Progenitor cell of endocrine pancreas (in vitro differentiated cells): ENCODE measurements around the gene XIRP2. TPM values are rescaled to one million over a fixed set of nuclear protein-coding genes. Genes with fewer than 3 reads are reported as not detected.
"Not testable (repeated sequence)": the region's sequence is repeated elsewhere in the genome, so short reads cannot be mapped to it uniquely, and the experiment has no call there.

Experiments
- DNase-seq: peaks from one replicate; pipeline ENCODE4 v3.0.0; 2021; ENCODE audit warnings: low spot score; ENCODE audit not compliant: unreplicated experiment
- H3K27ac Mint-ChIP-seq: 2 replicates; pipeline ENCODE4 v1.8.0; 2021; ENCODE audit warnings: mild to moderate bottlenecking, moderate library complexity, mixed read lengths
- H3K27me3 Mint-ChIP-seq: 2 replicates; pipeline ENCODE4 v1.8.0; 2021; ENCODE audit warnings: mixed read lengths
- H3K36me3 Mint-ChIP-seq: 2 replicates; pipeline ENCODE4 v1.8.0; 2022; ENCODE audit warnings: mixed read lengths; ENCODE audit not compliant: insufficient read depth
- H3K4me1 Mint-ChIP-seq: 2 replicates; pipeline ENCODE4 v1.8.0; 2021; ENCODE audit warnings: low read depth, mixed read lengths
- H3K4me3 Mint-ChIP-seq: 2 replicates; pipeline ENCODE4 v1.8.0; 2021; ENCODE audit warnings: low read depth, mild to moderate bottlenecking, moderate library complexity, mixed read lengths
- H3K9me3 Mint-ChIP-seq: 2 replicates; pipeline ENCODE4 v1.8.0; 2021; ENCODE audit warnings: low read depth, mixed read lengths
- CTCF ChIP-seq: fragments of 200-600 bp; sonication (generic); IDR thresholded peaks from one replicate; pipeline ENCODE4 v1.5.0; 2021; ENCODE audit warnings: antibody characterized with exemption, mild to moderate bottlenecking; ENCODE audit not compliant: unreplicated experiment
- total RNA-seq: library from RNA; stranded (reverse); gene quantifications from 2 replicates; pipeline ENCODE4 v1.2.1, GENCODE V29; 2021

XIRP2 gene
- total RNA-seq, 1 donor from 2014 or later: 0.12 TPM

- Mint-ChIP-seq H3K9me3 (peaks cover 30% of the 10 kb centered on the region), H3K4me3 (no peak overlapping the region), H3K36me3 (peaks cover 8% of the 10 kb centered on the region), H3K27me3 (no peaks in the 10 kb centered on the region), H3K4me1 (peaks cover 17% of the 10 kb centered on the region), H3K27ac (no peak overlapping the region)
- TF ChIP-seq CTCF: no peak
- DNase-seq: no peak
These were observed 212.2 kb downstream of the XIRP2 start for GRCh38 chr2:167100506-167100905.

GRCh38 chr2:167103028-167103756 is 214.9 kb downstream of the XIRP2 start:
- Mint-ChIP-seq H3K27me3 (no peaks in the 10 kb centered on the region), H3K4me3 (no peak overlapping the region), H3K27ac (peak overlapping the region; percentile 13), H3K9me3 (peaks cover 16% of the 10 kb centered on the region), H3K36me3 (peaks cover 4% of the 10 kb centered on the region), H3K4me1 (peaks cover 17% of the 10 kb centered on the region)
- no peak for DNase-seq
- TF ChIP-seq CTCF: no peak

GRCh38 chr2:167103757-167104133 is 215.5 kb downstream of the XIRP2 start:
- Mint-ChIP-seq H3K27ac (peak overlapping the region; percentile 13), H3K27me3 (no peaks in the 10 kb centered on the region), H3K9me3 (peaks cover 13% of the 10 kb centered on the region), H3K36me3 (peaks cover 4% of the 10 kb centered on the region), H3K4me1 (peaks cover 17% of the 10 kb centered on the region), H3K4me3 (no peak overlapping the region)
- no peak for TF ChIP-seq CTCF
- no peak for DNase-seq

- Mint-ChIP-seq H3K4me1 (peaks cover 17% of the 10 kb centered on the region), H3K36me3 (peaks cover 4% of the 10 kb centered on the region)
These were observed 216.4 kb downstream of the XIRP2 start for GRCh38 chr2:167104691-167105090.

GRCh38 chr2:167109682-167110081 is 221.4 kb downstream of the XIRP2 start:
- H3K4me1 Mint-ChIP-seq, H3K27ac Mint-ChIP-seq, H3K27me3 Mint-ChIP-seq, H3K4me3 Mint-ChIP-seq, H3K36me3 Mint-ChIP-seq, DNase-seq: not testable (repeated sequence)
- H3K9me3 Mint-ChIP-seq: peaks cover 14% of the 10 kb centered on the region

More at GRCh38 chr2:167104691-167105090, 216.4 kb downstream of the XIRP2 start:
- no peaks in the 10 kb centered on the region for H3K27me3 Mint-ChIP-seq
- H3K9me3 Mint-ChIP-seq: peaks cover 14% of the 10 kb centered on the region
- DNase-seq: no peak
- no peak overlapping the region for H3K27ac Mint-ChIP-seq
- no peak overlapping the region for H3K4me3 Mint-ChIP-seq
- no peak for TF ChIP-seq CTCF

GRCh38 chr2:167110345-167110744 is 222.1 kb downstream of the XIRP2 start:
- H3K9me3 Mint-ChIP-seq: peaks cover 15% of the 10 kb centered on the region
- TF ChIP-seq CTCF: no peak
- peaks cover 2% of the 10 kb centered on the region for H3K36me3 Mint-ChIP-seq
- H3K4me3 Mint-ChIP-seq: no peak overlapping the region
- no peak overlapping the region for H3K27ac Mint-ChIP-seq
- no peaks in the 10 kb centered on the region for H3K27me3 Mint-ChIP-seq
- no peaks in the 10 kb centered on the region for H3K4me1 Mint-ChIP-seq
- no peak for DNase-seq
